K562 (cell line): ENCODE results near the gene HIF1A. TPM values are rescaled to one million over a fixed set of nuclear protein-coding genes. Genes with fewer than 3 reads are reported as not detected.

ENCODE experiments used
- CREB3 ChIP-seq: fragments of 450-650 bp; conservative IDR thresholded peaks from 2 replicates; pipeline ENCODE4 v1.6.1; 2016; ENCODE audit warnings: missing genetic modification characterization, low read depth, mild to moderate bottlenecking, missing compliant biosample characterization, moderate library complexity
- DMBX1 ChIP-seq: fragments of 250-450 bp; sonication (Bioruptor Pico); IDR thresholded peaks from 2 replicates; pipeline ENCODE4 v1.8.0; 2022; ENCODE audit warnings: inconsistent platforms, mild to moderate bottlenecking, moderate library complexity, borderline replicate concordance
- FOXA3 ChIP-seq, 2 experiments: fragments of 450-650 bp in 1 of 2; sonication (generic) in 1 of 2; formaldehyde crosslinking; IDR thresholded peaks in 1 of 2; conservative IDR thresholded peaks in 1 of 2; 2 replicates each; pipeline versions ENCODE4 v1.4.0 to v1.8.0; 2020 to 2022; ENCODE audit warnings: mild to moderate bottlenecking in 2 of 2, missing genetic modification reagents in 1 of 2
- GTF2A2 ChIP-seq: IDR thresholded peaks from 2 replicates; pipeline ENCODE4 v1.6.1; 2016; ENCODE audit warnings: mild to moderate bottlenecking, missing genetic modification characterization, missing compliant biosample characterization
- GTF3C2 ChIP-seq: IDR thresholded peaks from 3 replicates; pipeline ENCODE4 v1.6.1; 2011; ENCODE audit warnings: borderline replicate concordance, mild to moderate bottlenecking, moderate library complexity; ENCODE audit not compliant: insufficient read length; ENCODE audit errors: extremely low read depth
- NFIX ChIP-seq: fragments of 250-450 bp; sonication (Bioruptor Pico); IDR thresholded peaks from 2 replicates; pipeline ENCODE4 v1.4.0; 2020; ENCODE audit warnings: low read depth, mild to moderate bottlenecking, moderate library complexity
- POLR2AphosphoS2 ChIP-seq: IDR thresholded peaks from 2 replicates; pipeline ENCODE4 v1.6.1; 2012; ENCODE audit warnings: low read length, improper control_type of control experiment
- RBM14 ChIP-seq: fragments of 200-400 bp; formaldehyde crosslinking; IDR thresholded peaks from 2 replicates; pipeline ENCODE4 v1.6.1; 2018; ENCODE audit warnings: low read depth, mild to moderate bottlenecking, low read length, moderate library complexity, borderline replicate concordance; ENCODE audit not compliant: insufficient read depth
- RBM17 ChIP-seq: fragments of 200-400 bp; formaldehyde crosslinking; IDR thresholded peaks from 2 replicates; pipeline ENCODE4 v1.6.1; 2017; ENCODE audit warnings: low read depth, mild to moderate bottlenecking, low read length, borderline replicate concordance
- ZBTB26 ChIP-seq: fragments of 450-650 bp; formaldehyde crosslinking; IDR thresholded peaks from 2 replicates; pipeline ENCODE4 v1.4.0; 2022; ENCODE audit warnings: missing genetic modification characterization
- ZNF165 ChIP-seq: fragments of 250-450 bp; sonication (Bioruptor Pico); IDR thresholded peaks from 2 replicates; pipeline ENCODE4 v1.4.0; 2020; ENCODE audit warnings: borderline replicate concordance
- polyA plus RNA-seq, 8 experiments: library from polyadenylated mRNA; depleted of rRNA in 4 of 8; stranded (reverse) in 5 of 8; unstranded in 3 of 8; fragments of >200 nt; fragmentation: Nextera tagmentation in 2 of 8; fragmentation: Illumina TruSeq in 1 of 8; extraction: Ambion mirVana in 2 of 8; extraction: Trizol in 1 of 8; gene quantifications; 2 replicates each; pipeline versions ENCODE4 v1.2.1 to v1.2.3, GENCODE V29; 2011 to 2014; ENCODE audit warnings: inconsistent platforms in 1 of 8, missing spikeins in 1 of 8
- total RNA-seq, 7 experiments: library from RNA; depleted of rRNA in 6 of 7; stranded (reverse); fragments of >200 nt in 6 of 7; fragmentation: Illumina TruSeq in 2 of 7; extraction: Trizol in 2 of 7; gene quantifications; 2 replicates each; pipeline versions ENCODE4 v1.2.1 to v1.2.3, GENCODE V29; 2011 to 2021; ENCODE audit warnings: low replicate concordance in 1 of 7
- TF ChIP-seq, protein P1 (sequence below), 2 experiments: fragments of 450-650 bp in 1 of 2; IDR thresholded peaks; 2 replicates each; pipeline ENCODE4 v1.6.1; 2011 to 2017; ENCODE audit warnings: low read depth in 2 of 2, antibody characterized with exemption in 1 of 2, borderline replicate concordance in 1 of 2, low read length in 1 of 2, mild to moderate bottlenecking in 1 of 2, mixed read lengths in 1 of 2; ENCODE audit not compliant: control insufficient read depth in 1 of 2
- TF ChIP-seq, protein P2 (sequence below): sonication (generic); formaldehyde crosslinking; IDR thresholded peaks from 2 replicates; pipeline ENCODE4 v1.9.0; 2022; ENCODE audit warnings: mild to moderate bottlenecking, missing genetic modification reagents

Gene HIF1A
- total and polyA plus RNA-seq, 9 of the 15 experiments (the other 6 are each of a cell fraction or from before 2014, with no cell fraction given), result 5.9 to 35.3 (median 24.2) TPM

- TF ChIP-seq, protein P1, sequence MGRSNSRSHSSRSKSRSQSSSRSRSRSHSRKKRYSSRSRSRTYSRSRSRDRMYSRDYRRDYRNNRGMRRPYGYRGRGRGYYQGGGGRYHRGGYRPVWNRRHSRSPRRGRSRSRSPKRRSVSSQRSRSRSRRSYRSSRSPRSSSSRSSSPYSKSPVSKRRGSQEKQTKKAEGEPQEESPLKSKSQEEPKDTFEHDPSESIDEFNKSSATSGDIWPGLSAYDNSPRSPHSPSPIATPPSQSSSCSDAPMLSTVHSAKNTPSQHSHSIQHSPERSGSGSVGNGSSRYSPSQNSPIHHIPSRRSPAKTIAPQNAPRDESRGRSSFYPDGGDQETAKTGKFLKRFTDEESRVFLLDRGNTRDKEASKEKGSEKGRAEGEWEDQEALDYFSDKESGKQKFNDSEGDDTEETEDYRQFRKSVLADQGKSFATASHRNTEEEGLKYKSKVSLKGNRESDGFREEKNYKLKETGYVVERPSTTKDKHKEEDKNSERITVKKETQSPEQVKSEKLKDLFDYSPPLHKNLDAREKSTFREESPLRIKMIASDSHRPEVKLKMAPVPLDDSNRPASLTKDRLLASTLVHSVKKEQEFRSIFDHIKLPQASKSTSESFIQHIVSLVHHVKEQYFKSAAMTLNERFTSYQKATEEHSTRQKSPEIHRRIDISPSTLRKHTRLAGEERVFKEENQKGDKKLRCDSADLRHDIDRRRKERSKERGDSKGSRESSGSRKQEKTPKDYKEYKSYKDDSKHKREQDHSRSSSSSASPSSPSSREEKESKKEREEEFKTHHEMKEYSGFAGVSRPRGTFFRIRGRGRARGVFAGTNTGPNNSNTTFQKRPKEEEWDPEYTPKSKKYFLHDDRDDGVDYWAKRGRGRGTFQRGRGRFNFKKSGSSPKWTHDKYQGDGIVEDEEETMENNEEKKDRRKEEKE (IDR thresholded peaks at IDR 0.05; ENCODE audit: borderline replicate concordance in 1 of 2, control insufficient read depth in 1 of 2, low read depth in 2 of 2, low read length in 1 of 2), result no peak
- no peak for TF ChIP-seq POLR2AphosphoS2
- TF ChIP-seq, protein P2, sequence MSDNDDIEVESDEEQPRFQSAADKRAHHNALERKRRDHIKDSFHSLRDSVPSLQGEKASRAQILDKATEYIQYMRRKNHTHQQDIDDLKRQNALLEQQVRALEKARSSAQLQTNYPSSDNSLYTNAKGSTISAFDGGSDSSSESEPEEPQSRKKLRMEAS (CRISPR knock-in tag), result no peak
- no peak for TF ChIP-seq CREB3 (tag)
- TF ChIP-seq GTF3C2, result no peak
- TF ChIP-seq ZNF165 (CRISPR knock-in tag), result no peak
- no peak for TF ChIP-seq FOXA3 (CRISPR knock-in tag; conservative IDR thresholded peaks at IDR 0.05 in 1 of 2, IDR thresholded peaks at IDR 0.05 in 1 of 2)
- no peak for TF ChIP-seq RBM17
- no peak for TF ChIP-seq GTF2A2 (tag)
- no peak for TF ChIP-seq ZBTB26 (CRISPR knock-in tag)
- TF ChIP-seq NFIX, result no peak
- no peak for TF ChIP-seq RBM14
- TF ChIP-seq DMBX1 (CRISPR knock-in tag), result no peak
These were observed 42.6 kb upstream of the HIF1A start (continued) for GRCh38 chr14:61652526-61653262.
